Small intestine (tissue), 7 donors: Measurements from ENCODE around the gene PDGFC. TPM values are rescaled to one million over a fixed set of nuclear protein-coding genes. Genes with fewer than 3 reads are reported as not detected.
A peak's percentile ranks its signal among the peaks of the same experiment; 100 is the strongest.

Experiments used
- DNase-seq, 2 donors: peaks; one replicate each; pipeline versions ENCODE4 v3.0.0 to v3.0.0-alpha.2; 2013
- FAIRE-seq: peaks from 2 replicates; lab custom pipeline; 2012; peaks lifted over from hg19 to GRCh38; lab: Jason Lieb, UNC
- H3K27ac ChIP-seq, 3 donors: one replicate each; pipeline ENCODE4 v1.5.1; 2013; ENCODE audit warnings: low read length in 2 of 3, mild to moderate bottlenecking in 2 of 3, control low read depth in 1 of 3, inconsistent platforms in 1 of 3, low read depth in 1 of 3, moderate library complexity in 1 of 3
- H3K27me3 ChIP-seq, 3 donors: one replicate each; pipeline ENCODE4 v1.6.1; 2013; ENCODE audit warnings: low read length in 3 of 3, inconsistent platforms in 1 of 3; ENCODE audit not compliant: control insufficient read depth in 3 of 3, insufficient read depth in 3 of 3
- H3K36me3 ChIP-seq, 3 donors: one replicate each; pipeline ENCODE4 v1.6.1; 2013; ENCODE audit warnings: low read length in 3 of 3, inconsistent platforms in 1 of 3, low read depth in 1 of 3, mild to moderate bottlenecking in 1 of 3, moderate library complexity in 1 of 3; ENCODE audit not compliant: control insufficient read depth in 3 of 3, insufficient read depth in 2 of 3
- H3K4me1 ChIP-seq, 3 donors: one replicate each; pipeline ENCODE4 v1.6.1; 2013; ENCODE audit warnings: low read length in 2 of 3, inconsistent platforms in 1 of 3, low read depth in 1 of 3, mild to moderate bottlenecking in 1 of 3, moderate library complexity in 1 of 3; ENCODE audit not compliant: control insufficient read depth in 3 of 3, insufficient read depth in 2 of 3
- H3K4me3 ChIP-seq, 3 donors: one replicate each; pipeline ENCODE4 v1.5.1; 2013; ENCODE audit warnings: low read length in 3 of 3, control low read depth in 1 of 3, inconsistent platforms in 1 of 3, low read depth in 1 of 3, mild to moderate bottlenecking in 1 of 3, moderate library complexity in 1 of 3
- H3K9me3 ChIP-seq, 2 donors: one replicate each; pipeline ENCODE4 v1.6.1; 2013; ENCODE audit warnings: low read depth in 1 of 2, low read length in 1 of 2; ENCODE audit not compliant: control insufficient read depth in 2 of 2, insufficient read depth in 1 of 2
- WGBS, 3 donors: extraction: QIAGEN DNeasy Blood & Tissue Kit; methylation state at CpG; one replicate each; pipeline ENCODE4 v1.1.7; 2013; 5-methylcytosine and 5-hydroxymethylcytosine counted together
- polyA plus RNA-seq, 4 donors: library from polyadenylated mRNA; stranded (reverse) in 3 of 4; unstranded in 1 of 4; fragments of 200-250 nt in 3 of 4; fragments of 120-200 nt in 1 of 4; gene quantifications; one replicate each; pipeline versions ENCODE4 v1.2.1 to v1.2.3, GENCODE V29; 2013
- donor health status: healthy with polysubstance abuse.
- donor health status: control.
- donor health status: control.
- donor health status: Bipolar disorder and iron deficiency.
- donor health status: healthy.

The PDGFC gene
- polyA plus RNA-seq, 4 donors = 2.4 to 22.2 (median 3.2) TPM

DNA sequence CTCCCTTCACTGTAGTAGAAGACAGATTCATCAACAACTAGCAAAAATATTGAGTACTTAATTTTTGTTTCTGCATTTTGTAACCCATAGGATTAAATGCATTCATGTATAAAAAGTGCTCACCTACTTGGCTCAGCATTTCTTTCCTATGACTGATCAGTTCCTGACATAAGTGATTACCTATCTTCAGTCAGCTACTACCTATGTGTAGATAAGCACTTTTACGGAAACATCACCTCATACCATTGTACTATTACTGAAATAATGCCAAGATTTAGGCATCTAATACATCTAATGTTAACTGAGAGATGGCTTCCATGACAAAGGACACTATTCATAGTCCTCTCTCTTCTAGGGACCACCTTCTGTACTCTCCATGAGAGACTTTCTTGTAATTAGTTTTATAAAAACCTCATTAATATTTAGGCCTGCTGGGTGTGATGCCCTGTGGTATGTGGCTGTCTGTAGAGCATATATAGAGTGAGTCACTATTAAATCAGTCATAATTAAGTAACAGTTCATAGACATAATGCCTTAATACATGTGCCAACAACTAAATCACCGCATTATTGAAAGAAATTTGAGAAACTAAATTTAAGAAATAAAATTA is 147.0 kb downstream of the PDGFC start:
- H3K27ac ChIP-seq = no peak overlapping the region
- no peaks in the 10 kb centered on the region for H3K27me3 ChIP-seq
- FAIRE-seq = no peak
- H3K36me3 ChIP-seq = no peaks in the 10 kb centered on the region
- H3K9me3 ChIP-seq = no peaks in the 10 kb centered on the region
- DNase-seq = no peak
- WGBS, 3 donors = 94 to 97% (median 95%) methylated on average over 2 of the region's 2 CpGs
- H3K4me1 ChIP-seq = no peaks in the 10 kb centered on the region
- no peak overlapping the region for H3K4me3 ChIP-seq

DNA sequence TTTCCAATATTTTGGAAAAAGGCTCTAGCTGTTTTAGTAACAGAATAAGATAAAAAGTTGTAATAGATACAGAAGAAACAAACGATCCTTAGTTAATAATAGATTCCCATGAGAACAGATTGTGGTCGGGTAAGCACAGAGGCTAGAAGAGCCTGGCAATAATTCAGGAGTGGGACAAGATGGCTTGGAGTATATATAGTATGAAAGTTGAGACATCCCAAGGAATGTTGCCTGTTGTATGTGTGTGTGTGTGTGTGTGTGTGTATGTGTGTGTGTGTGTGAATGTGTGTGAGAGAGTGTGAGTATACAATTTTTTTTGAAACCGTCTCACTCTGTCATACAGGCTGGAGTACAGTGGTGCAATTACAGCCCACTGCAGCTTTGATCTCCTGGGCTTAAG is 150.7 kb downstream of the PDGFC start:
- H3K9me3 ChIP-seq = no peaks in the 10 kb centered on the region
- WGBS, 3 donors = 64 to 77% (median 72%) methylated on average over 3 of the region's 3 CpGs
- H3K36me3 ChIP-seq = no peaks in the 10 kb centered on the region

DNA sequence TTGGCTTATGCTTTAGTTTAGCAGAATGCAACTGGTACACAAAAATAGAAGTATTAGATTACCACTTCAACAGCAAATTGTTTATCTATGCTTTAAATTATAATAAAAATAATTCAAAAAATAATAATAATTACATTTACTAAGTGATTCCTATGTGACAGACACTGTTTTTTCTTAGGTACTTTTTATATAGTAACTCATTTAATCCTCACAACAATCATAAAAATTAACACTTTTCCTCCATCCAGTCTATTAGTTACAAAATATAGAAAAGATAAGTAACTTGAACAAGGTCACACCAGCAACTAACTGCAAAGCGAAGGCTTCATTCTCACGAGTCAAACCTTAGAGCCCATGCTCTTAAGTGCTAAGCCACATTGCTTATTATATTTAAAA is 155.2 kb downstream of the PDGFC start:
- Histone ChIP-seq H3K36me3 (no peaks in the 10 kb centered on the region), H3K27me3 (no peaks in the 10 kb centered on the region), H3K4me1 (no peaks in the 10 kb centered on the region), H3K4me3 (no peak overlapping the region), H3K9me3 (no peaks in the 10 kb centered on the region), H3K27ac (no peak overlapping the region)
- DNase-seq (no peak), FAIRE-seq (no peak)
- WGBS, 3 donors = 66 to 85% (median 75%) methylated on average over 2 of the region's 2 CpGs

More for the DNA sequence above, 150.7 kb downstream of the PDGFC start:
- no peaks in the 10 kb centered on the region for H3K4me1 ChIP-seq
- H3K27me3 ChIP-seq = no peaks in the 10 kb centered on the region
- H3K27ac ChIP-seq = no peak overlapping the region
- FAIRE-seq (no peak), DNase-seq (no peak)
- H3K4me3 ChIP-seq = no peak overlapping the region

DNA sequence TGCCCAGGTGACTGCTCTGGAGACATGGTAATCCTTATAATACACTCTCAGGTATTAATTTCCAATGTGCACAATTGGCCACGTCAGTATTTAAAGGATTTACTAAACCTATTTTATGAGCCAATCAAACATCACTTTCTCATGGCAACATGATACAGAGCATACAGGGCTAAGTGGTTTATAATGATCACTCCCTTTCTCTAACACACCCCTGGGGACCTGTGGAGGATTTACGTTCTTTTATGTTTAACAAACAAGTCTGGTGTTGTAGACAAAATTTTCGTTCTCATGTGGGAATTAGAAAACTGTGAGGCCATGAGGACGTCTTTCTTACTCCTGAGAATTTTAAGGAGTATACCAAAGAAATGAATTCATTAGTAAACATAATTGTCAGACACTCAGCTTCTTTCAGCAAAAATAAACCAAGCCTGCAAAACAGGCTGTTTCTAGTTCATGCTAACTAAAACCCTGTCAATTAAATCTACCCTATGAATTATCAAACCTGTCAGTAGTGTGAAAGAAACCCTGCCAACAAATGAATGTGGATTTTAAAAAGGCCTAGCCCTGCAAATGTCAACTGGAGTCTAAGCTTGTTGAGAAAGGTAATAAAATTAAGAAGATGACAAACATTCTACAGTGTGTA is 155.8 kb downstream of the PDGFC start:
- DNase-seq (no peak), FAIRE-seq (no peak)
- Histone ChIP-seq H3K9me3 (no peaks in the 10 kb centered on the region), H3K27ac (no peak overlapping the region), H3K4me3 (no peak overlapping the region), H3K36me3 (no peaks in the 10 kb centered on the region), H3K27me3 (no peaks in the 10 kb centered on the region), H3K4me1 (no peaks in the 10 kb centered on the region)
- 61 to 83% (median 73%) methylated on average over 4 of the region's 4 CpGs for WGBS, 3 donors

DNA sequence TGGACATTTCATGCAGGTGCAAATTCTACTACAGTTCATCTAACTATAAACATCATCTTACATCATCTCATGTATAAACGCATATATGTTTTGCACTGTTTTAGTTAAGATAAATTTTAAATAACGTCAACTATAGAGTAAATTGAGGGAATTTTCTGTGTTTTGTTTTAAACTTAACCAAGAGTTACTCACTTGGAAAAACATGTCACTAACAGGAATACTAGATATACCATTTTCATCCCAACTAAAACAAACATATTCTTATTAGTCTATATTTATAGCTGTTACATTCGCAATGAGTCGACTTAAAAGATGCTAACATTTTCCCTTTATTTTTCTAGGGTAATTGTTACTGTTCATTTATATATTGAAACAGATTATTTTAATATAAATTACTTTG is 159.6 kb downstream of the PDGFC start:
- Histone ChIP-seq H3K9me3 (no peaks in the 10 kb centered on the region), H3K27me3 (no peaks in the 10 kb centered on the region), H3K27ac (no peak overlapping the region), H3K4me3 (no peak overlapping the region), H3K4me1 (no peaks in the 10 kb centered on the region), H3K36me3 (no peaks in the 10 kb centered on the region)
- DNase-seq (no peak), FAIRE-seq (peak; percentile 26)
- 83 to 97% (median 93%) methylated on average over 4 of the region's 4 CpGs for WGBS, 3 donors

DNA sequence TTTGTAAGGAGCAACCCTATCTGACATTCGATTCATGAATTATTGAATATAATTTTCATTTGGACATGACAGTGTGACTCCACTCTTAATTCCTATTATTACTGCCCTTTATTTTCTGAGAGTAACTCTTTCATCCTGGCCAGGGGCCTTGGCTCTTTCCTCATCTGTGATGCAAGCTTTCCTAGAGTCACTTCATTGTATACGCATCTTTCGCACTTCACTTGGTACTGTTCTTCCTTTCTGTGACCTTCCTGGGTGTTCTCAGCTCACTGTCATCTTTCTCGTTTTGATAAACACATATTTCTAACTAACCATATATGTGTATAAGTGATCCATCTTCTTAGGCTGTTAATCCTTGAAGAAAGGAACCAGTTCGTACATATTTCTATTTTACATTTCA is 160.3 kb downstream of the PDGFC start:
- H3K27ac ChIP-seq = no peak overlapping the region
- no peaks in the 10 kb centered on the region for H3K27me3 ChIP-seq
- FAIRE-seq (no peak), DNase-seq (no peak)
- H3K9me3 ChIP-seq = no peaks in the 10 kb centered on the region
- no peaks in the 10 kb centered on the region for H3K36me3 ChIP-seq
- no peaks in the 10 kb centered on the region for H3K4me1 ChIP-seq
- WGBS, 3 donors = 84 to 92% (median 90%) methylated on average over 5 of the region's 5 CpGs
- H3K4me3 ChIP-seq = no peak overlapping the region

DNA sequence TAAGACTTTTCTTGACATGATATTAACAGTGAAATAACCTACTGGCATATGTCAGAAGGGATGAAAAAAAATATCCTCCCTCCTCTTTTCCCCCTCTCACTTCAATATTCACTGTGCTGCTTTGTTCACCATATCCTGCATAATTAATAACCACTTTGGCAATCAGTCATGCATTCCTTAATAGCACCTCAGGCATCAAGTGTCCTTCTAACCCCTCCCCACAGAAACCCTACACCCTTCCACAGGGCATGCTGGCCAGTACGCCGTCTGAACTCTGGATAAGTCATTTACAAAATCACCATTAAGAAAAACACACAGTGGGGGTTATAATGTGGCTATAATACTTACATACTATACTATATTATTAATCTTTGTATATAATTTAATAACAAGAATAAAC is 165.9 kb downstream of the PDGFC start:
- Histone ChIP-seq H3K27me3 (no peaks in the 10 kb centered on the region), H3K9me3 (no peaks in the 10 kb centered on the region), H3K4me3 (no peak overlapping the region), H3K27ac (no peak overlapping the region), H3K4me1 (no peaks in the 10 kb centered on the region), H3K36me3 (no peaks in the 10 kb centered on the region)
- no peak for FAIRE-seq
- DNase-seq = no peak
- WGBS, 3 donors = 77 to 93% (median 81%) methylated on average over 2 of the region's 2 CpGs

DNA sequence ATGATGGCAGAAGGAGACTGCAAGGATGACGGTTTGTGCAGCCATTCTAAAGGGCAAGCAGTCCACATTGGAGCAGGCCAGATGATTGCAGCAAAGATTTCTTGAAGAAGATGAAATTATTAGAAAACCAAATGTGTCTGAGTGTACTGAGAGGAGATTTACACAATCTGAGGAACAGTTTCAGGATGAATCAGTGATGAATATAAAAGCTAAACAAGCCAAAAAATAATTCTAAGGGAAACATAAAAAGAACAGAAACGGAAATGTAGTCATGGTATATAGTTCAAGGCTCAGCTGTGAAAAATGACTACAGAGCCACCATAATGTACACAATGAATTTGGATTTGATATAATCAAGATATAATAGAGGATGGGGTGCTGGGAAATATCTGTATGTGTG is 168.5 kb downstream of the PDGFC start:
- no peaks in the 10 kb centered on the region for H3K9me3 ChIP-seq
- no peak for FAIRE-seq
- H3K4me3 ChIP-seq = no peak overlapping the region
- H3K4me1 ChIP-seq = no peaks in the 10 kb centered on the region
- H3K27me3 ChIP-seq = no peaks in the 10 kb centered on the region
- no peaks in the 10 kb centered on the region for H3K36me3 ChIP-seq
- H3K27ac ChIP-seq = no peak overlapping the region
- WGBS, 3 donors = 71 to 89% (median 80%) methylated on average over 2 of the region's 2 CpGs
- DNase-seq = no peak

DNA sequence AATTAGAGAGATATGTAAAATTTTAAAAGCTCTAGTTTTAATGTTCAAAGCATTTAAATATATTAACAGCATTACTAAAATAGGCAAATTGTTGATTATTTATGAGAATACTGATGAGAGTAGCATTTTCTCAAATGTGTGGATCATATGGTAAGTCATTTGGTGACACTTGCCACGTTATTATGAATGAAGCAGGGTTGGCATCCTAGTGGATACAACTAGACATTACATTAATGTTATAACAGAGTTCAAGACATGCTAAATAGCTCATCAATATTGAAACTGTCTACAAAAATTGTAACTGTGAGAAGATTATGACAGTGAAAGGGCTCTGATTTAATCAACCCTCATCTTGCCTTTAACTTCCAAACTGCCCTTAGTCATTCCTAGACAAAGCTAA is 171.1 kb downstream of the PDGFC start:
- H3K36me3 ChIP-seq = no peaks in the 10 kb centered on the region
- no peak overlapping the region for H3K4me3 ChIP-seq
- no peaks in the 10 kb centered on the region for H3K27me3 ChIP-seq
- H3K4me1 ChIP-seq = no peaks in the 10 kb centered on the region
- FAIRE-seq (no peak), DNase-seq (no peak)
- no peak overlapping the region for H3K27ac ChIP-seq
- WGBS, 3 donors = 59 to 79% (median 77%) methylated on average over 1 of the region's 1 CpG
- H3K9me3 ChIP-seq = no peaks in the 10 kb centered on the region
